KOPT-K1 (cell line): Measurements from ENCODE around the gene LIMK1.
"Not testable (repeated sequence)": the region's sequence is repeated elsewhere in the genome, so short reads cannot be mapped to it uniquely, and the experiment has no call there.

ENCODE experiments used
- H3K27ac ChIP-seq: fragments of 200-600 bp; sonication (generic); 2 replicates; pipeline ENCODE4 v1.5.1; 2016; ENCODE audit warnings: antibody characterized with exemption, mild to moderate bottlenecking, low read depth, low read length; ENCODE audit not compliant: poor library complexity, severe bottlenecking
- H3K36me3 ChIP-seq: fragments of 200-600 bp; sonication (generic); 2 replicates; pipeline ENCODE4 v1.5.1; 2017; ENCODE audit warnings: antibody characterized with exemption, mild to moderate bottlenecking, low read length, moderate library complexity; ENCODE audit not compliant: insufficient read depth
- H3K9me3 ChIP-seq: fragments of 200-600 bp; sonication (generic); 2 replicates; pipeline ENCODE4 v1.5.1; 2017; ENCODE audit warnings: antibody characterized with exemption, low read length, mild to moderate bottlenecking; ENCODE audit not compliant: insufficient read depth, poor library complexity, severe bottlenecking

The LIMK1 gene

GRCh38 chr7:74153736-74154135 is 70.1 kb downstream of the LIMK1 start:
- Histone ChIP-seq H3K9me3 (no peaks in the 10 kb centered on the region), H3K27ac (no peak overlapping the region), H3K36me3 (no peaks in the 10 kb centered on the region)

GRCh38 chr7:74155810-74156395 is 72.3 kb downstream of the LIMK1 start:
- Histone ChIP-seq H3K27ac (no peak overlapping the region), H3K9me3 (no peaks in the 10 kb centered on the region), H3K36me3 (no peaks in the 10 kb centered on the region)

- no peak overlapping the region for H3K27ac ChIP-seq
- no peaks in the 10 kb centered on the region for H3K36me3 ChIP-seq
- no peaks in the 10 kb centered on the region for H3K9me3 ChIP-seq
Measured at GRCh38 chr7:74157605-74158004, 74.0 kb downstream of the LIMK1 start.

- H3K9me3 ChIP-seq, result no peaks in the 10 kb centered on the region
- H3K27ac ChIP-seq, result no peak overlapping the region
- no peaks in the 10 kb centered on the region for H3K36me3 ChIP-seq
Measured at GRCh38 chr7:74164985-74165456, 81.4 kb downstream of the LIMK1 start.

- H3K9me3 ChIP-seq, result no peaks in the 10 kb centered on the region
- H3K36me3 ChIP-seq, result no peaks in the 10 kb centered on the region
- no peak overlapping the region for H3K27ac ChIP-seq
Measured at GRCh38 chr7:74165867-74166593, 82.4 kb downstream of the LIMK1 start.

- H3K36me3 ChIP-seq, H3K9me3 ChIP-seq, H3K27ac ChIP-seq: not testable (repeated sequence)
Measured at GRCh38 chr7:74167324-74167723, 83.7 kb downstream of the LIMK1 start.
